Thymus (tissue), 11 donors: ENCODE results near the gene MTR. TPM values are rescaled to one million over a fixed set of nuclear protein-coding genes. Genes with fewer than 3 reads are reported as not detected.
"Not testable (repeated sequence)": the region's sequence is repeated elsewhere in the genome, so short reads cannot be mapped to it uniquely, and the experiment has no call there.

Source experiments
- DNase-seq, 9 donors: peaks; one replicate each; pipeline ENCODE4 v3.0.0-alpha.2; 2013; ENCODE audit warnings: low spot score in 9 of 9, low read depth in 6 of 9, missing footprints in 1 of 9
- H3K27ac ChIP-seq, 2 donors: one replicate each; pipeline ENCODE4 v1.5.1; 2013; ENCODE audit warnings: control low read depth in 1 of 2, low read depth in 1 of 2, low read length in 1 of 2, mild to moderate bottlenecking in 1 of 2, moderate library complexity in 1 of 2
- H3K27me3 ChIP-seq, 2 donors: one replicate each; pipeline ENCODE4 v1.5.1; 2013; ENCODE audit warnings: low read length in 1 of 2; ENCODE audit not compliant: control insufficient read depth in 2 of 2, insufficient read depth in 1 of 2
- H3K36me3 ChIP-seq, 2 donors: one replicate each; pipeline ENCODE4 v1.5.1; 2013; ENCODE audit warnings: low read length in 1 of 2, mild to moderate bottlenecking in 1 of 2, moderate library complexity in 1 of 2; ENCODE audit not compliant: control insufficient read depth in 2 of 2, insufficient read depth in 2 of 2
- H3K4me1 ChIP-seq, 2 donors: one replicate each; pipeline ENCODE4 v1.5.1; 2013; ENCODE audit warnings: low read length in 2 of 2; ENCODE audit not compliant: control insufficient read depth in 2 of 2, insufficient read depth in 2 of 2
- H3K4me3 ChIP-seq, 2 donors: one replicate each; pipeline ENCODE4 v1.5.1; 2013; ENCODE audit warnings: low read length in 2 of 2, control low read depth in 1 of 2, mild to moderate bottlenecking in 1 of 2
- H3K9me3 ChIP-seq, 2 donors: one replicate each; pipeline ENCODE4 v1.5.1; 2013; ENCODE audit warnings: low read length in 1 of 2, mild to moderate bottlenecking in 1 of 2; ENCODE audit not compliant: control insufficient read depth in 2 of 2, insufficient read depth in 1 of 2
- WGBS: extraction: QIAGEN DNeasy Blood & Tissue Kit; methylation state at CpG from one replicate; pipeline ENCODE4 v1.1.7; 2013; 5-methylcytosine and 5-hydroxymethylcytosine counted together
- polyA plus RNA-seq: library from polyadenylated mRNA; stranded (reverse); fragments of 200-250 nt; gene quantifications from one replicate; pipeline ENCODE4 v1.2.3, GENCODE V29; 2013
- total RNA-seq: library from RNA; stranded (reverse); fragments of 120-200 nt; gene quantifications from one replicate; pipeline ENCODE4 v1.2.4, GENCODE V29; 2013
- donor health status: healthy.

Gene MTR
- total and polyA plus RNA-seq, 2 donors = 12.5 to 25.0 TPM

DNA sequence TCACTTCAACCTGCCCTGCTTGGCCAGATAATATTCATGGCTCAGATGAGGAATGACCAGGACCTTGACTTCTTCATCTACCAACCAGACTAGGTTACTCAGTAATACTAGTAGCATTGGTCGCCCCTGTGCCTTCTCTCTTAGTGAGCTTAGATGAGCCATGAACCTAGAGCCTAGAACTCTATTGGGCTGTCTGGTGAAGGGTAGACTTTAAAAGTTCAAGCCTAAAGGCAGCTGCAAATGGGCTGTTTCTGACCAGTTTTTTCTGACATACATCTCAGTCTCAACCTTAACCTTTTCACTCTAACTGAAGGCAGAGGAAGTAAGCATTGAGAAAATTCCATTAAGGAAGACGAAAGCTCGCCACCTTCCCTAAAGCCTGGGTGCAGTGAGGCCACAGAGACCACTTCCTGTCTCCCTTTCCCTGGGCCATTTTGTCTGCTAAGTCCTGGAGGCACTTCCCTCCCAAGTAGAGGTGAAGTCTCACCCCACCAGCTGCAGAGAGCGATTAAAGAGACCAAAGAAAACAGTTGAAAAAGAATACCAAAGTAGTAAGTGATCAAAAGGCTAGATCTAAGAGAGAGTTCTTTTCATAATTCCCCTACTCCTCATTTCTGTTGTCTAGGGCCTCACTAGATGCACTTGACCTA lies 53.3 kb downstream of the MTR start:
- H3K9me3 ChIP-seq = no peaks in the 10 kb centered on the region
- peaks cover 14 to 56% of the 10 kb centered on the region in 2 donors for H3K36me3 ChIP-seq
- H3K4me3 ChIP-seq = no peak overlapping the region
- H3K27me3 ChIP-seq = no peaks in the 10 kb centered on the region
- DNase-seq = peak in 4 of 9 donors; percentile 16 to 62 (median 24)
- peaks cover 8 to 19% of the 10 kb centered on the region in 2 donors for H3K4me1 ChIP-seq
- 58% methylated on average over 4 of the region's 4 CpGs for WGBS
- H3K27ac ChIP-seq = peak overlapping the region; percentile 36 to 50

DNA sequence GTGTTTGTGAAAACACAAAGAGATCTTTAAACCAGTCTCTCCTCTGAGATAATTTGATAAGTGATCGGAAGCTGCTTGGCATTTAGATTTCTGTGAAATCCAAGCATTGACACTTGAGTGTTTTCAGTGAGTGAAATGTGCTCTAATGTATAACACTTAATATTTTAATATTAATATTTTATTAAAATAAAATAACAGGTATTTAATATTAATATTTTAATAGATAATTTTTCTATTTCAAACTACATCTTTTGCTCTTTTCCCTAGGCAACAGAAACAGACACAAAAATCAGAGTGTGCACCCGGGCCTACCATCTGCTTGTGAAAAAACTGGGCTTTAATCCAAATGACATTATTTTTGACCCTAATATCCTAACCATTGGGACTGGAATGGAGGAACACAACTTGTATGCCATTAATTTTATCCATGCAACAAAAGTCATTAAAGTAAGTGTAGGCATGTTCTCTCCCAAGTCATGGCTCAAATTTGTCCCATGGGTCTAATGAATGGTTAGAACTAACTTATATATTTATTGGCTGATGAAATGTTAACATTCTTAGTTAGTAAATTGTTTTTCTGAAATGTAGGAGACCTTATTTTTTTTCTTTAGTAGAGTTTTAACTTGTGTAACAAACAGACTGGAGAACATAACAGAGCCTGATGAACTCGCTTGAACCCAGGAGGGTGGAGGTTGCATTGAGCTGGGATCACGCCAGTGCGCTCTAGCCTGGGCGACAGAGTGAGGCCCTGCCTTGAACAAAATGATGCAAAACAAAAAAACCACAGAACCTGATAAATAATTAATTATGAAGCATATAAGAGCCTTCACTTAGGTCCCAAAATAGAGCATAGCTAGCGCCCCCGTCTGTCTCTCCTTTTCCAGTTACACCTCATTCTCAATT lies 55.2 kb downstream of the MTR start:
- Histone ChIP-seq H3K36me3 (peaks cover 15 to 63% of the 10 kb centered on the region in 2 donors), H3K27ac (no peak overlapping the region), H3K4me3 (no peak overlapping the region), H3K9me3 (no peaks in the 10 kb centered on the region), H3K27me3 (no peaks in the 10 kb centered on the region), H3K4me1 (peaks cover 8 to 19% of the 10 kb centered on the region in 2 donors)
- 97% methylated on average over 8 of the region's 8 CpGs for WGBS
- no peak for DNase-seq

DNA sequence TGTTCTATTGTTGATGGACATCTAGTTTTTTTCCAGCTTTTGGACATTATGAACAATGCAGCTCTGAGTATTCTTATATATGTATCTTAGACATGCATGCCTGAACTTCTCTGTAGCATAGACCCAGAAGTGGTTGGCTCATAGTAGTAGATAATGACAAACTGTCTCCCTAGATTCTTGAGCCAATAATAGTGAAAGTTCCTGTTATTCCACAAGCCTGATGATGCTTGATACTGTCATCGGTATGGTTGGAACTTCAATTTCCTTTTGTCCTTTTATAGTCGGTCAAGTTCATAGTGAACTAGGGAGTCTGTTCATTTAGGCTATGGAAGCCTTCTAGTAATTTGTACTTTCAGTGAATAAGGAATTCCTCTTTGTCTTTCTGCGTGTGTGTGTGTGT lies 56.8 kb downstream of the MTR start:
- H3K27me3 ChIP-seq = no peaks in the 10 kb centered on the region
- H3K4me1 ChIP-seq = peaks cover 8 to 19% of the 10 kb centered on the region in 2 donors
- WGBS = 92% methylated on average over 3 of the region's 3 CpGs
- no peak for DNase-seq
- H3K9me3 ChIP-seq = no peaks in the 10 kb centered on the region
- H3K27ac ChIP-seq = no peak overlapping the region
- peaks cover 18 to 66% of the 10 kb centered on the region in 2 donors for H3K36me3 ChIP-seq
- H3K4me3 ChIP-seq = no peak overlapping the region

DNA sequence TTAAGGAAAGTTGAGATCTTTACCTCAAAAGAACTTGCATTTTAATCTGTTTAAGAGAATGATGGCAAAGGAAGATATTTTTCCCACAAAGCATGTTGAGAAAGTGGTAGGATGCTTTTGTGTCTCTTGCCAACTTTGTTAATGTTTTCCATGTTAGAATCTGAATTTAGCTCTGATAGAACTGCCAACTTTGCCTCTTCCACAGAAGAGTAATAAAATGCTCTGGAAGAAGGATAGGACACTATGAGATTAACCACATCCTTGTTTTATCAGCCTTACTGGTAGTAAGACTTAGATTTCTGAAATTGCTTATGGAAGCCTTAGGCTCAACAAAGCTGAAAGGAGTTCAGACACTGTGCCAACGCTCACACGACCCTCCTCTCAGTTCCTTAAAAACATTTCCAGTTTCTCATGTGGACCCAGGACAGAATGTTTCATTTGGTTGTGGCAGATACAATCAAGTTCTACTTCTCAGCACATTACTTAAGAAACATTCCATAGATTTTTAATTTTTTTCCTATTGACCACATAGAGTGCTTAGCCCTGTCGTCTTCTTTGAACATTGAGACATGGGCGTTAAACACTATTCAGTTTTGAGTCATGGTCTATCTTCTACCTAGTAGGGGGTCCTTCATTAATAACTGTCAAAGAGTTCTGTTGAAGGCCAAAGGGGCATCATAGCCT lies 59.0 kb downstream of the MTR start:
- Histone ChIP-seq H3K27me3 (no peaks in the 10 kb centered on the region), H3K36me3 (peaks cover 23 to 64% of the 10 kb centered on the region in 2 donors), H3K9me3 (no peaks in the 10 kb centered on the region), H3K27ac (no peak overlapping the region), H3K4me3 (no peak overlapping the region), H3K4me1 (peaks cover 0 to 5% of the 10 kb centered on the region in 2 donors)
- no peak for DNase-seq
- WGBS = 96% methylated on average over 4 of the region's 4 CpGs

DNA sequence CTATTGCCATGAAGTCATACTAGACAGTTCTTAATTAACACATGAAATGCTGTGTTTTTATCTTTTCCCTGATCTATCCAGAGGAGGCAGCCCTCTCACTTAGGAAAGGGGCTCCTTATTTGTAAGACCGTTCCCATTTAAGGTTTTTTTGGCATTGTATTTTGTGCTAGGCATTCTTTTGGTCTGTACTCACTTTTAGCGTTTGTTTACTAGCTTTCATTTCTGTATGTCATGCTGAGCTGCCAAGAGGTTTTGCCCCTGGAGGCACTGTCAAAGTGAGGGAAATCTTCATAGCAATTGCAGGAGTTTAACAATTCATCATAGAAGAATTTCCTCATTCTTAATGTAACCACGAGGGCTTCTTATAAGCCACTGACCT lies 59.5 kb downstream of the MTR start:
- 93% methylated on average over 3 of the region's 3 CpGs for WGBS
- Histone ChIP-seq H3K4me1 (peaks cover 0 to under 1% of the 10 kb centered on the region in 2 donors), H3K27ac (peak overlapping the region in 1 of 2 donors; percentile 27), H3K27me3 (no peaks in the 10 kb centered on the region), H3K36me3 (peaks cover 23 to 66% of the 10 kb centered on the region in 2 donors), H3K4me3 (no peak overlapping the region), H3K9me3 (no peaks in the 10 kb centered on the region)
- DNase-seq = no peak

DNA sequence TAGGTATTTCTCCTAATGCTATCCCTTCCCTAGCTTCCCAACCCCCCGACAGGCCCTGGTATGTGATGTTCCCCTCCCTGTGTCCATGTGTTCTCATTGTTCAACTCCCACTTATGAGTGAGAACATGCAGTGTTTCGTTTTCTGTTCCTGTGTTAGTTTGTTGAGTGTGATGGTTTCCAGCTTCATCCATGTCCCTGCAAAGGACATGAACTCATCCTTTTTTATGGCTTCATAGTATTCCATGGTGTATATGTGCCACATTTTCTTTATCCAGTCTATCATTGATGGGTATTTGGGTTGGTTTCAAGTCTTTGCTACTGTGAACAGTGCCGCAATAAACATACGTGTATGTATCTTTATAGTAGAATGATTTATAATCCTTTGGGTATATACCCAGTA lies 61.6 kb downstream of the MTR start:
- DNase-seq, H3K27me3 ChIP-seq, H3K27ac ChIP-seq, H3K4me3 ChIP-seq, H3K4me1 ChIP-seq, H3K9me3 ChIP-seq: not testable (repeated sequence)
- peaks cover 25 to 57% of the 10 kb centered on the region in 2 donors for H3K36me3 ChIP-seq
- WGBS = 89% methylated on average over 4 of the region's 4 CpGs

DNA sequence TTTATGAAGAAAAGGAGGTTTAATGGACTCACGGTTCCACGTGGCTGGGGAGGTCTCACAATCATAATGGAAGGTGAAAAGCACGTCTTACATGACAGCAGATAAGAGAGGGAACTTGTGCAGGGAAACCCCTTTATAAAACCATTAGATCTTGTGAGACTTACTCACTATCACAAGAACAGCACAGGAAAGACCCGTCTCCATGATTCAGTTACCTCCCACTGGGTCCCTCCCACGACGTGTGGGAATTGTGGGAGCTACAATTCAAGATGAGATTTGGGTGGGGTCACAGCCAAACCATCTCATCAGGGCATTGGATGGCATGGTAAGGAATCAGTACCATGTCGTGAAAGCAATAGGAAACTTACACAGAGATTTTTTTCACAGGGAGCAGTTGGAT lies 63.1 kb downstream of the MTR start:
- Histone ChIP-seq H3K4me1 (peaks cover 6 to 7% of the 10 kb centered on the region in 2 donors), H3K27ac (no peak overlapping the region), H3K27me3 (no peaks in the 10 kb centered on the region), H3K4me3 (no peak overlapping the region), H3K36me3 (peaks cover 31 to 58% of the 10 kb centered on the region in 2 donors), H3K9me3 (no peaks in the 10 kb centered on the region)
- no peak for DNase-seq
- WGBS = over 99% methylated on average over 7 of the region's 7 CpGs

DNA sequence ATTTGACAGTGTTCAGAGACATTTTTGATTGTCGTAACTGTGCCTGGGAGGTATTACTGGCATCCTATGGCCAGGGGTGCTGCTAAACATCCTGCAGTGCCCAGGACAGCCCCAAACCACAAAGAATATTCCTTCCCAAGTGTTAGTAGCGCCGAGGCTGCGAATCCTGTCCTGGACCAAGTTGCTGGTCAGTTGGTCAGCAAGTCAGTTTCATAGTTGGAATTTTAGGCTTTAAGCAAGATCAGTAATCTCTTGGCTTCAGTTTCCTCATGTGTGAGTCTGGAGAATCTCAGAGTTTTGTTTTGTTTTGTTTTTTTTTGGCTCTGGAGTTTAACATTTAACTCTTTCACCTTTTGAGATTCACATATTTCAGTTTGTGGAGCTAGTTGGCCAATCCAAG lies 65.0 kb downstream of the MTR start:
- no peaks in the 10 kb centered on the region for H3K27me3 ChIP-seq
- 97% methylated on average over 4 of the region's 4 CpGs for WGBS
- H3K36me3 ChIP-seq = peaks cover 30 to 60% of the 10 kb centered on the region in 2 donors
- H3K27ac ChIP-seq = no peak overlapping the region
- H3K4me1 ChIP-seq = peaks cover 6 to 7% of the 10 kb centered on the region in 2 donors
- no peaks in the 10 kb centered on the region for H3K9me3 ChIP-seq
- H3K4me3 ChIP-seq = no peak overlapping the region
- no peak for DNase-seq

DNA sequence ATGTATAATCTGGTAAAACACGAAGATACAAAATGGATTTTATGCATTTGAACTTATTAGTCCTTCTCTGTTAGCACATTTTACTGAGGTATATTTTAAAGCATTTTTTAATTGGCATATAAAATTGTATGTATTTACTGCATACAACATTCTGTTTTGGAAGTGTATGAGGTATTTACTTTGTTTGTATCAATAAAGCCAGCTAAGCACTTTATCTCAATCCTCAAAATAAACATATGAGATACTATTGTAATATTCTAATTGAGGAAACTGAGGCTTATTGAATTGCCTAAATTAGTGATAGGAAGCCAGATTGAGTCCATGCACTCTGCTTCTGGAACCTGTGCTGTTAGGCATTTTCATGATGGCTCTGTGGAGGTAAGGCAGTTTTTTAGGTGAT lies 65.6 kb downstream of the MTR start:
- 100% methylated on average over 1 of the region's 1 CpG for WGBS
- peaks cover 26 to 54% of the 10 kb centered on the region in 2 donors for H3K36me3 ChIP-seq
- H3K9me3 ChIP-seq = no peaks in the 10 kb centered on the region

More for the DNA sequence above, 65.6 kb downstream of the MTR start:
- Histone ChIP-seq H3K27me3 (no peaks in the 10 kb centered on the region), H3K27ac (no peak overlapping the region), H3K4me3 (no peak overlapping the region), H3K4me1 (peaks cover 6 to 7% of the 10 kb centered on the region in 2 donors)
- no peak for DNase-seq
